ENCODE data around the gene ALDH1A2.

The ALDH1A2 gene

GRCh38 chr15:57973534-57973933, 92.0 kb downstream of the ALDH1A2 start:
- H3K27me3 ChIP-seq (replicated peaks; ENCODE audit: control insufficient read depth, insufficient read depth, low read length, poor library complexity, severe bottlenecking), result no peaks in the 10 kb centered on the region
- DNase-seq, result no peak
- no peak overlapping the region for H3K27ac ChIP-seq (ENCODE audit: insufficient read depth, low read length, poor library complexity, severe bottlenecking)
- no peaks in the 10 kb centered on the region for H3K36me3 ChIP-seq (ENCODE audit: control insufficient read depth, insufficient read depth, low read length)
- H3K4me3 ChIP-seq (ENCODE audit: insufficient read depth, low read depth, low read length, poor library complexity, severe bottlenecking), result no peak overlapping the region
- H3K4me1 ChIP-seq (ENCODE audit: control insufficient read depth, insufficient read depth, low read length, poor library complexity, severe bottlenecking), result no peaks in the 10 kb centered on the region
- H3K9me3 ChIP-seq (ENCODE audit: control insufficient read depth, low read length), result no peaks in the 10 kb centered on the region

GRCh38 chr15:57972864-57973263, 92.6 kb downstream of the ALDH1A2 start:
- DNase-seq, result no peak
- Histone ChIP-seq H3K36me3 (ENCODE audit: control insufficient read depth, insufficient read depth, low read length) (no peaks in the 10 kb centered on the region), H3K27ac (ENCODE audit: insufficient read depth, low read length, poor library complexity, severe bottlenecking) (no peak overlapping the region), H3K4me3 (ENCODE audit: insufficient read depth, low read depth, low read length, poor library complexity, severe bottlenecking) (no peak overlapping the region), H3K27me3 (replicated peaks; ENCODE audit: control insufficient read depth, insufficient read depth, low read length, poor library complexity, severe bottlenecking) (no peaks in the 10 kb centered on the region), H3K4me1 (ENCODE audit: control insufficient read depth, insufficient read depth, low read length, poor library complexity, severe bottlenecking) (no peaks in the 10 kb centered on the region), H3K9me3 (ENCODE audit: control insufficient read depth, low read length) (no peaks in the 10 kb centered on the region)

GRCh38 chr15:57969996-57970395, 95.5 kb downstream of the ALDH1A2 start:
- Histone ChIP-seq H3K36me3 (ENCODE audit: control insufficient read depth, insufficient read depth, low read length) (no peaks in the 10 kb centered on the region), H3K4me1 (ENCODE audit: control insufficient read depth, insufficient read depth, low read length, poor library complexity, severe bottlenecking) (no peaks in the 10 kb centered on the region)
- DNase-seq, result no peak

DNA sequence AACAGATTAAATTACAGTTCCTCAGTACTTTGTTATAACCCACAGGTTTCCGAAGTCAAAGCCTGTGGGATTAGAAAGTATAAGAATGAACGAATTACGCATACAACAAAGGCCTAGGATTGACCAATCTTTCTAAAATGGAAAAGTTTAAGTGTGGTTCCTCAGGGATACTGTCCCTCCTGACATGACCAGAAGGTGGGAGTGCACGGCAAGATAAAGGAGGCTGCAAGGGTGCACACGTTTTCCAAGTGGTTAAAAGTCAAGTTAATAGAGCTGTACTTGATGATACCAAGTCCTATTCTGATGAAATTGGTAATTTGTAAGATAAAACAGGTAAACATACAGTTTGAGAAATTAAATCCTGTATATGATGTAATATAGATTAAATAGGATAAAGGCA, 96.2 kb downstream of the ALDH1A2 start:
- H3K4me3 ChIP-seq (ENCODE audit: insufficient read depth, low read depth, low read length, poor library complexity, severe bottlenecking), result no peak overlapping the region
- no peaks in the 10 kb centered on the region for H3K9me3 ChIP-seq (ENCODE audit: control insufficient read depth, low read length)
- H3K36me3 ChIP-seq (ENCODE audit: control insufficient read depth, insufficient read depth, low read length), result no peaks in the 10 kb centered on the region
- no peak for DNase-seq
- H3K4me1 ChIP-seq (ENCODE audit: control insufficient read depth, insufficient read depth, low read length, poor library complexity, severe bottlenecking), result no peaks in the 10 kb centered on the region
- H3K27me3 ChIP-seq (replicated peaks; ENCODE audit: control insufficient read depth, insufficient read depth, low read length, poor library complexity, severe bottlenecking), result no peaks in the 10 kb centered on the region
- no peak overlapping the region for H3K27ac ChIP-seq (ENCODE audit: insufficient read depth, low read length, poor library complexity, severe bottlenecking)

More at GRCh38 chr15:57969996-57970395, 95.5 kb downstream of the ALDH1A2 start:
- Histone ChIP-seq H3K9me3 (ENCODE audit: control insufficient read depth, low read length) (no peaks in the 10 kb centered on the region), H3K27ac (ENCODE audit: insufficient read depth, low read length, poor library complexity, severe bottlenecking) (no peak overlapping the region), H3K27me3 (replicated peaks; ENCODE audit: control insufficient read depth, insufficient read depth, low read length, poor library complexity, severe bottlenecking) (no peaks in the 10 kb centered on the region), H3K4me3 (ENCODE audit: insufficient read depth, low read depth, low read length, poor library complexity, severe bottlenecking) (no peak overlapping the region)

- H3K27me3 ChIP-seq (replicated peaks; ENCODE audit: control insufficient read depth, insufficient read depth, low read length, poor library complexity, severe bottlenecking), result no peaks in the 10 kb centered on the region
- DNase-seq, result no peak
- H3K36me3 ChIP-seq (ENCODE audit: control insufficient read depth, insufficient read depth, low read length), result no peaks in the 10 kb centered on the region
- H3K9me3 ChIP-seq (ENCODE audit: control insufficient read depth, low read length), result no peaks in the 10 kb centered on the region
- H3K4me1 ChIP-seq (ENCODE audit: control insufficient read depth, insufficient read depth, low read length, poor library complexity, severe bottlenecking), result no peaks in the 10 kb centered on the region
- H3K4me3 ChIP-seq (ENCODE audit: insufficient read depth, low read depth, low read length, poor library complexity, severe bottlenecking), result no peak overlapping the region
- no peak overlapping the region for H3K27ac ChIP-seq (ENCODE audit: insufficient read depth, low read length, poor library complexity, severe bottlenecking)
Measured at GRCh38 chr15:57962887-57963286, 102.6 kb downstream of the ALDH1A2 start.

- Histone ChIP-seq H3K36me3 (ENCODE audit: control insufficient read depth, insufficient read depth, low read length) (no peaks in the 10 kb centered on the region), H3K27me3 (replicated peaks; ENCODE audit: control insufficient read depth, insufficient read depth, low read length, poor library complexity, severe bottlenecking) (no peaks in the 10 kb centered on the region), H3K4me1 (ENCODE audit: control insufficient read depth, insufficient read depth, low read length, poor library complexity, severe bottlenecking) (no peaks in the 10 kb centered on the region), H3K27ac (ENCODE audit: insufficient read depth, low read length, poor library complexity, severe bottlenecking) (no peak overlapping the region), H3K4me3 (ENCODE audit: insufficient read depth, low read depth, low read length, poor library complexity, severe bottlenecking) (no peak overlapping the region), H3K9me3 (ENCODE audit: control insufficient read depth, low read length) (no peaks in the 10 kb centered on the region)
- no peak for DNase-seq
Measured at GRCh38 chr15:57961919-57962318, 103.6 kb downstream of the ALDH1A2 start.

GRCh38 chr15:57957113-57957512, 108.4 kb downstream of the ALDH1A2 start:
- no peaks in the 10 kb centered on the region for H3K36me3 ChIP-seq (ENCODE audit: control insufficient read depth, insufficient read depth, low read length)
- H3K4me1 ChIP-seq (ENCODE audit: control insufficient read depth, insufficient read depth, low read length, poor library complexity, severe bottlenecking), result no peaks in the 10 kb centered on the region
- H3K27ac ChIP-seq (ENCODE audit: insufficient read depth, low read length, poor library complexity, severe bottlenecking), result no peak overlapping the region
- H3K9me3 ChIP-seq (ENCODE audit: control insufficient read depth, low read length), result no peaks in the 10 kb centered on the region
- no peak overlapping the region for H3K4me3 ChIP-seq (ENCODE audit: insufficient read depth, low read depth, low read length, poor library complexity, severe bottlenecking)
- no peak for DNase-seq
- no peaks in the 10 kb centered on the region for H3K27me3 ChIP-seq (replicated peaks; ENCODE audit: control insufficient read depth, insufficient read depth, low read length, poor library complexity, severe bottlenecking)

DNA sequence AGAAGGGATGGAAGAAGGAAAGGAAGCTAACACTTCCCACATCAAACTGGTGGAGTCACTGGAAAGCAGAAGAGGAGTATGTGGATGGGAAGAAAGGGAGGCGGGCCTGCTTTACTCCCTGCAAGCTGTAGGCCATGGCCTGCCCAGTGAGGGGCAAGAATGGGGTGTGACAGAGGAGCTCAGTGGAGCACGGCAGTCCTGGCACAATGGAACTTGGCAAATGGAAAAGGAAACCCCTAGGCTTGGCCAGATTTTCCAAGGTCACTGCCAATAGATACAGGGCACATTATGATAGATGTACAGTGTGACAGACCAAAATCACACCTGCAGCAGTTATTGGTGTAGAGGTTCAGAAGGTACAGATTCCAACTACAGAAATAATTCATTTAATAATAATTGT, 111.6 kb downstream of the ALDH1A2 start:
- Histone ChIP-seq H3K9me3 (ENCODE audit: control insufficient read depth, low read length) (no peaks in the 10 kb centered on the region), H3K4me3 (ENCODE audit: insufficient read depth, low read depth, low read length, poor library complexity, severe bottlenecking) (no peak overlapping the region), H3K27ac (ENCODE audit: insufficient read depth, low read length, poor library complexity, severe bottlenecking) (no peak overlapping the region), H3K4me1 (ENCODE audit: control insufficient read depth, insufficient read depth, low read length, poor library complexity, severe bottlenecking) (no peaks in the 10 kb centered on the region), H3K36me3 (ENCODE audit: control insufficient read depth, insufficient read depth, low read length) (no peaks in the 10 kb centered on the region), H3K27me3 (replicated peaks; ENCODE audit: control insufficient read depth, insufficient read depth, low read length, poor library complexity, severe bottlenecking) (no peaks in the 10 kb centered on the region)
- DNase-seq, result no peak

- no peaks in the 10 kb centered on the region for H3K27me3 ChIP-seq (replicated peaks; ENCODE audit: control insufficient read depth, insufficient read depth, low read length, poor library complexity, severe bottlenecking)
- no peaks in the 10 kb centered on the region for H3K36me3 ChIP-seq (ENCODE audit: control insufficient read depth, insufficient read depth, low read length)
- H3K9me3 ChIP-seq (ENCODE audit: control insufficient read depth, low read length), result no peaks in the 10 kb centered on the region
- no peaks in the 10 kb centered on the region for H3K4me1 ChIP-seq (ENCODE audit: control insufficient read depth, insufficient read depth, low read length, poor library complexity, severe bottlenecking)
- no peak overlapping the region for H3K27ac ChIP-seq (ENCODE audit: insufficient read depth, low read length, poor library complexity, severe bottlenecking)
- H3K4me3 ChIP-seq (ENCODE audit: insufficient read depth, low read depth, low read length, poor library complexity, severe bottlenecking), result no peak overlapping the region
- DNase-seq, result no peak
Measured at GRCh38 chr15:57951328-57951932, 114.1 kb downstream of the ALDH1A2 start.

DNA sequence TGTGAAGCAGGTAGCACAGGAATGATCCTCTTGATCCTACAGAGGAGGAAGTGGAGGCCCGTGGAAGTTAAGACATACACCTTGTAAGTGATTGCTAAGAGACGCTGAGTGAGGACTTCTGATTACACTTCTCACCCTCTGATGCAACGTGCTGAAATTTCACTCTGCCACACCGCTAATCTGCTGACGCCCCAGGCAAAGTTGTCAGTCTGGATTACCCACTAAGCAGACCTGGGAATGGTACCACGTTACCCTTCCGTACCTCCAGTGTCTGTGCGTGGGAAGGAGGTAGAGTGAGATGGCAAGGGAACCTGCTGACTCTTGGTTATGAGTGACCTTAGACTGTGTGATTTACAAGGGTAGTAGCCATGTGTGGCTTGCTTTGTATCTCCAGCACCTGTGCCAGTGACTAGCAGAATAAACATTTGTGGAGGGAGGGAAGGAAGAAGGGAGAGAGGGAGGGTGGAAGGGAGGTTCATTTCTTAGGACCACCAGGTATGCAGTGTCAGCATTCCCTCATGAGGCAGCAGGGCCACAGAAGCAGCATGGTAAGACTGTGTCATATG, 115.0 kb downstream of the ALDH1A2 start:
- no peak for DNase-seq
- Histone ChIP-seq H3K27ac (ENCODE audit: insufficient read depth, low read length, poor library complexity, severe bottlenecking) (no peak overlapping the region), H3K4me1 (ENCODE audit: control insufficient read depth, insufficient read depth, low read length, poor library complexity, severe bottlenecking) (no peaks in the 10 kb centered on the region), H3K9me3 (ENCODE audit: control insufficient read depth, low read length) (no peaks in the 10 kb centered on the region), H3K36me3 (ENCODE audit: control insufficient read depth, insufficient read depth, low read length) (no peaks in the 10 kb centered on the region), H3K27me3 (replicated peaks; ENCODE audit: control insufficient read depth, insufficient read depth, low read length, poor library complexity, severe bottlenecking) (no peaks in the 10 kb centered on the region), H3K4me3 (ENCODE audit: insufficient read depth, low read depth, low read length, poor library complexity, severe bottlenecking) (no peak overlapping the region)

All from effector memory CD4-positive, alpha-beta T cell (primary cell).